Activated CD4-positive, alpha-beta T cell treated with anti-CD3 and anti-CD28 coated beads, Interleukin-2, Interleukin-6, amounts not matched to agents 100 ng/mL and 50 ng/mL, durations not matched to agents 16 hours and 8 hours (primary cell): ENCODE measurements around the gene ITPR2.
"Not testable (repeated sequence)": the region's sequence is repeated elsewhere in the genome, so short reads cannot be mapped to it uniquely, and the experiment has no call there.

Experiments used
- DNase-seq: peaks from one replicate; pipeline ENCODE4 v3.0.0-alpha.2; 2020

ITPR2 gene

GRCh38 chr12:26848156-26848825 lies 15.3 kb upstream of the ITPR2 start:
- no peak for DNase-seq

- no peak for DNase-seq
These were observed 14.4 kb upstream of the ITPR2 start for GRCh38 chr12:26847431-26847830.

GRCh38 chr12:26846416-26846815 lies 13.4 kb upstream of the ITPR2 start:
- no peak for DNase-seq

GRCh38 chr12:26845984-26846383 lies 13.0 kb upstream of the ITPR2 start:
- no peak for DNase-seq

GRCh38 chr12:26845057-26845666 lies 12.2 kb upstream of the ITPR2 start:
- DNase-seq, result no peak

GRCh38 chr12:26843311-26843710 lies 10.3 kb upstream of the ITPR2 start:
- no peak for DNase-seq

- no peak for DNase-seq
These were observed 8.1 kb upstream of the ITPR2 start for GRCh38 chr12:26841085-26841484.

GRCh38 chr12:26839512-26839911 lies 6.5 kb upstream of the ITPR2 start:
- DNase-seq, result no peak

GRCh38 chr12:26838888-26839416 lies 6.0 kb upstream of the ITPR2 start:
- DNase-seq, result no peak

- DNase-seq, result no peak
These were observed 3.2 kb upstream of the ITPR2 start for GRCh38 chr12:26836201-26836600.

GRCh38 chr12:26834503-26835060 lies 1.6 kb upstream of the ITPR2 start:
- DNase-seq, result not testable (repeated sequence)

GRCh38 chr12:26833743-26834490 lies 923 bp upstream of the ITPR2 start:
- DNase-seq, result peak; percentile 37

GRCh38 chr12:26831951-26832821 lies 808 bp downstream of the ITPR2 start:
- DNase-seq, result peak; percentile 85

- no peak for DNase-seq
These were observed 2.0 kb downstream of the ITPR2 start for GRCh38 chr12:26830783-26831551.

GRCh38 chr12:26830363-26830762 lies 2.6 kb downstream of the ITPR2 start:
- DNase-seq, result no peak

GRCh38 chr12:26828280-26829073 lies 4.5 kb downstream of the ITPR2 start:
- DNase-seq, result no peak

- no peak for DNase-seq
These were observed 6.6 kb downstream of the ITPR2 start for GRCh38 chr12:26826437-26826836.

GRCh38 chr12:26825459-26826016 lies 7.5 kb downstream of the ITPR2 start:
- DNase-seq, result no peak

GRCh38 chr12:26823390-26823789 lies 9.6 kb downstream of the ITPR2 start:
- no peak for DNase-seq

- DNase-seq, result no peak
These were observed 11.0 kb downstream of the ITPR2 start for GRCh38 chr12:26822026-26822425.
